22Rv1 (cell line): Measurements from ENCODE around the gene KCNK10.

ENCODE experiments used
- H3K27ac ChIP-seq: fragments of 450-650 bp; 2 replicates; pipeline ENCODE4 v1.5.1; 2017
- CTCF ChIP-seq: fragments of 450-650 bp; IDR thresholded peaks from 2 replicates; pipeline ENCODE4 v1.5.1; 2017; ENCODE audit warnings: mild to moderate bottlenecking
- ZFX ChIP-seq: fragments of 450-650 bp; IDR thresholded peaks from 2 replicates; pipeline ENCODE4 v1.6.1; 2017; ENCODE audit warnings: antibody characterized with exemption, borderline replicate concordance

The KCNK10 gene

GRCh38 chr14:88327497-88327896, 4.4 kb upstream of the KCNK10 start:
- TF ChIP-seq ZFX: no peak
- TF ChIP-seq CTCF: no peak
- H3K27ac ChIP-seq: no peak overlapping the region

- H3K27ac ChIP-seq: no peak overlapping the region
- TF ChIP-seq ZFX (no peak), CTCF (no peak)
Observed at GRCh38 chr14:88326352-88327103, 3.5 kb upstream of the KCNK10 start.

DNA sequence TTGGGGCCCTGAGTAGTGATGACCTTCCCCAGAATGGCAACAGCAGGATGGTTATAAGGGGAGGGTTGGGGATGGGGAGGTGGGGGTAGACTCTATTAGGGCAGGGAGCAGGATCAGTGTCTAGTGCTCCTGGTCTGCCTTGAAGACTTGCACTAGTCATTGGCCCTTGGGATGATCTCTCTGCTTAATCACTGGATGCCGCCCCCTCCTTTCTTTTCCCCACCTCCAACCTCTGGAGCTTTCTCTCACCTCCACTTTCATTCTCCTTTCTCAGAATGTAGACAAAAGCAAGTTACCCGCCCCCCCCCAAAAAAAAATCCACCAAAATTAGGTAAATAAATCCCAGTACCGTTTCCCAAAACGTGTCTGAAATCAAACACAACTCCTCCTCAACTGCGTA, 2.8 kb upstream of the KCNK10 start:
- no peak for TF ChIP-seq CTCF
- no peak for TF ChIP-seq ZFX
- H3K27ac ChIP-seq: no peak overlapping the region

- H3K27ac ChIP-seq: no peak overlapping the region
- TF ChIP-seq CTCF: no peak
- no peak for TF ChIP-seq ZFX
Observed at GRCh38 chr14:88324930-88325329, 1.9 kb upstream of the KCNK10 start.

- TF ChIP-seq CTCF (no peak), ZFX (no peak)
- no peak overlapping the region for H3K27ac ChIP-seq
Observed at GRCh38 chr14:88324491-88324890, 1.4 kb upstream of the KCNK10 start.

DNA sequence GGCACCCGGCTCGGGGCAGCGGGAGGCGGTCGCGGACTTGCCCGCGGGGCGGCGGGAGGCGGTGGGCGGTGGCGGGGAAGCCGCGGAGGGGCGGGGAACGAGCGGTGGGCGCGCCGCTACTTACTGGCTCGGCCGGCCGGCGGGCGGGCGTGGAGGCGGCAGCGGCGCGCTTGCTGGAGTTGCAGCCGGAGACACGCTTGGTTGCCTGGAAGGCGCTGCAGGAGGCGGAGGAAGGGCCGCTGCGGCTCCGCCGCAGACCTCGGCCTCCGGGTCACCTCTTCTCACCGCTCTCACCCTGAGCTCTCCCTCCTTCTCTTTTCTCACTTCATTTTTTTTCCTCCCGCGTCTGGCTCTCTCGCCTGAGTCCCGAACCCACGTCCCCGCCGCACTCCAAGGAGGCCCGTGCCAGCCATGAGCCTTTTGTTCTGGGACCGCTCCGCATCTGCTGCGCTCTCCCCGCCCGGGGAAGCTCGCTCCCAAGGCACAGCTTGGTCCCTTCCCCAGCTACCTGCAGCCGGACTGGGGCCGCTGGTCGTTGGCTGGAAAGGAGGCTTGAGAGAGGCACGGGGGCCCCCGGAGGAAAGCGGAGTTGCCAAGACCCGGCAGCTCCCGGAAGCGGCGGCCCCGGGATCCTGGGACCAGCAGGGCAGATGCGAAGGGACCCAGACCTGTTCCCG, 592 bp upstream of the KCNK10 start:
- no peak for TF ChIP-seq ZFX
- TF ChIP-seq CTCF: no peak
- no peak overlapping the region for H3K27ac ChIP-seq

DNA sequence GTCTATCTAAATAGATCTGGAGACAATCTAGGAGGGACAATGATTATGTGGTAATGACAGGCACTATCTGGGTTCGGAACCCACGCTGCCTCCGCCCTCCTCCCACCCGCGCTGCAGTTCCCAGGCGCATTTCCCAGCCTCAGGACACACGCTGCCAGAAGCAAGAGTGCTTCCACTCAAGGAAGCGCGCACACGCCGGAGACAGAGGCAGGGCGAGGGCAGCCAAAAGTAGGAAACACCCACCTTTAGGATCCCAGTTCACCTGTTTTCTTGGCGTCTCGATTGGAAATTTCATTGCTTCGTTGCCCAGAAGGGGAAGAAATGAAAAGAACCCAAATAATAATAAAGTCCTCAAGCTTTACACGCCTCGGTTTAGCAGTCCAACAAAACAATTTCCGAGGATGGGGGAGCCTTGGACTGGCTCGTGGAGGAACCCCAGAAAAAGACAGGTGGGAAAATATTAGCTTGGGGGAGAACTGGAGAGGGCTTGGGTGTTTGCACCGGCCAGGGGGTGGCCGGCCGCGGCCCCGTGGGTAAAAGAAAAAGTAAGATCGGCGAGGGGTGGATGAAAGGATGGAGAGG, 474 bp downstream of the KCNK10 start:
- H3K27ac ChIP-seq: no peak overlapping the region
- TF ChIP-seq CTCF (no peak), ZFX (no peak)
